GM23338 (cell line): ENCODE measurements around the gene MAP1B. TPM values are rescaled to one million over a fixed set of nuclear protein-coding genes. Genes with fewer than 3 reads are reported as not detected.

Experiments
- ATAC-seq: fragments of 200-7000 bp; cut with Tn5 transposase; 3 replicates; pipeline ENCODE4 v1.9.1; 2020
- DNase-seq: peaks from one replicate; pipeline ENCODE4 v3.0.0-alpha.2; 2015; ENCODE audit warnings: low spot score
- H2AFZ ChIP-seq: fragments of 200-600 bp; sonication (generic); 2 replicates; pipeline ENCODE4 v1.8.0; 2016; ENCODE audit warnings: antibody characterized with exemption, mild to moderate bottlenecking, moderate library complexity
- H3F3A ChIP-seq: fragments of 200-600 bp; sonication (generic); replicated peaks from 2 replicates; pipeline ENCODE4 v1.8.0; 2017; ENCODE audit warnings: antibody characterized with exemption, mixed run types, low read depth
- H3K27ac ChIP-seq: fragments of 200-600 bp; sonication (generic); 2 replicates; pipeline ENCODE4 v1.6.1; 2016; ENCODE audit warnings: low read depth
- H3K27me3 ChIP-seq: fragments of 200-600 bp; sonication (generic); 2 replicates; pipeline ENCODE4 v1.8.0; 2016; ENCODE audit warnings: mild to moderate bottlenecking, mixed run types, moderate library complexity; ENCODE audit not compliant: insufficient read depth
- H3K36me3 ChIP-seq: fragments of 200-600 bp; sonication (generic); 2 replicates; pipeline ENCODE4 v1.8.0; 2016; ENCODE audit warnings: mild to moderate bottlenecking; ENCODE audit not compliant: insufficient read depth
- H3K4me1 ChIP-seq: fragments of 200-600 bp; sonication (generic); 2 replicates; pipeline ENCODE4 v1.8.0; 2016; ENCODE audit warnings: mild to moderate bottlenecking, moderate library complexity; ENCODE audit not compliant: insufficient read depth
- H3K4me2 ChIP-seq: fragments of 200-600 bp; sonication (generic); 2 replicates; pipeline ENCODE4 v1.7.1; 2017; ENCODE audit warnings: mixed run types
- H3K4me3 ChIP-seq: fragments of 200-600 bp; sonication (generic); 2 replicates; pipeline ENCODE4 v1.6.1; 2016; ENCODE audit warnings: mixed run types
- H3K79me2 ChIP-seq: fragments of 200-600 bp; sonication (generic); replicated peaks from 2 replicates; pipeline ENCODE4 v1.8.0; 2017; ENCODE audit warnings: mild to moderate bottlenecking; ENCODE audit not compliant: insufficient read depth
- H3K9me2 ChIP-seq: fragments of 200-600 bp; sonication (generic); 2 replicates; pipeline ENCODE4 v1.8.0; 2017; ENCODE audit not compliant: insufficient read depth
- H4K20me1 ChIP-seq: fragments of 200-600 bp; sonication (generic); replicated peaks from 2 replicates; pipeline ENCODE4 v1.8.0; 2017; ENCODE audit warnings: mild to moderate bottlenecking; ENCODE audit not compliant: insufficient read depth
- H3K27ac Mint-ChIP-seq: 2 replicates; pipeline ENCODE4 v1.8.0; 2020; ENCODE audit warnings: inconsistent platforms, mild to moderate bottlenecking, moderate library complexity, mixed read lengths
- H3K27me3 Mint-ChIP-seq: 3 replicates; pipeline ENCODE4 v1.8.0; 2022; ENCODE audit warnings: low read depth, mild to moderate bottlenecking, moderate library complexity, mixed read lengths, inconsistent platforms; ENCODE audit not compliant: insufficient read depth, poor library complexity
- H3K36me3 Mint-ChIP-seq: 3 replicates; pipeline ENCODE4 v1.8.0; 2021; ENCODE audit warnings: low read depth, mild to moderate bottlenecking, inconsistent platforms, moderate library complexity, mixed read lengths
- H3K4me1 Mint-ChIP-seq: 3 replicates; pipeline ENCODE4 v1.8.0; 2020; ENCODE audit warnings: mild to moderate bottlenecking, inconsistent platforms, mixed read lengths
- H3K4me3 Mint-ChIP-seq: 3 replicates; pipeline ENCODE4 v1.8.0; 2021; ENCODE audit warnings: moderate library complexity, mild to moderate bottlenecking, inconsistent platforms, mixed read lengths
- H3K9me3 Mint-ChIP-seq: 3 replicates; pipeline ENCODE4 v1.8.0; 2020; ENCODE audit warnings: moderate library complexity, mild to moderate bottlenecking, inconsistent platforms, mixed read lengths
- CREB1 ChIP-seq: fragments of 250-450 bp; sonication (Bioruptor Pico); IDR thresholded peaks from 2 replicates; pipeline ENCODE4 v1.5.0; 2020; ENCODE audit warnings: low read depth, mild to moderate bottlenecking, moderate library complexity
- CTCF ChIP-seq, 2 experiments: fragments of 200-600 bp in 1 of 2; sonication (generic) in 1 of 2; conservative IDR thresholded peaks; 2 replicates each; pipeline versions ENCODE4 v1.5.1 to v1.6.1; 2016 to 2017; ENCODE audit warnings: antibody characterized with exemption in 2 of 2, low read depth in 2 of 2, mild to moderate bottlenecking in 2 of 2, moderate library complexity in 1 of 2
- ETS1 ChIP-seq: IDR thresholded peaks from 2 replicates; pipeline ENCODE4 v1.6.1; 2016; ENCODE audit warnings: antibody characterized with exemption
- EZH2 ChIP-seq: fragments of 200-600 bp; sonication (generic); IDR thresholded peaks from one replicate; pipeline ENCODE4 v1.8.0; 2017; ENCODE audit warnings: antibody characterized with exemption, mild to moderate bottlenecking, low read depth; ENCODE audit not compliant: unreplicated experiment
- EZH2phosphoT487 ChIP-seq: fragments of 200-600 bp; sonication (generic); IDR thresholded peaks from one replicate; pipeline ENCODE4 v1.8.1; 2018; ENCODE audit warnings: antibody characterized with exemption; ENCODE audit not compliant: unreplicated experiment
- JUNB ChIP-seq: IDR thresholded peaks from one replicate; pipeline ENCODE4 v1.6.1; 2016; ENCODE audit warnings: antibody characterized with exemption; ENCODE audit not compliant: unreplicated experiment
- NANOG ChIP-seq: IDR thresholded peaks from 2 replicates; pipeline ENCODE4 v1.6.1; 2016; ENCODE audit warnings: antibody characterized with exemption, borderline replicate concordance
- POLR2AphosphoS5 ChIP-seq: IDR thresholded peaks from 2 replicates; pipeline ENCODE4 v1.6.1; 2016; ENCODE audit warnings: antibody characterized with exemption, low read depth
- REST ChIP-seq: IDR thresholded peaks from one replicate; pipeline ENCODE4 v1.6.1; 2018; ENCODE audit warnings: antibody characterized with exemption; ENCODE audit not compliant: unreplicated experiment
- STAT1 ChIP-seq: IDR thresholded peaks from one replicate; pipeline ENCODE4 v1.6.1; 2016; ENCODE audit warnings: antibody characterized with exemption; ENCODE audit not compliant: unreplicated experiment
- ZNF114 ChIP-seq: fragments of 250-450 bp; sonication (Bioruptor Pico); IDR thresholded peaks from 2 replicates; pipeline ENCODE4 v1.5.0; 2020; ENCODE audit warnings: mild to moderate bottlenecking, moderate library complexity
- ZNF331 ChIP-seq: fragments of 250-450 bp; sonication (Bioruptor Pico); IDR thresholded peaks from 2 replicates; pipeline ENCODE4 v1.5.0; 2020; ENCODE audit warnings: low read depth, mild to moderate bottlenecking, moderate library complexity
- polyA plus RNA-seq: library from polyadenylated mRNA; unstranded; fragments of >200 nt; fragmentation: Nextera tagmentation; extraction: Ambion mirVana; gene quantifications from 2 replicates; pipeline ENCODE4 v1.2.1, GENCODE V29; 2016
- total RNA-seq: library from RNA; depleted of rRNA; stranded (reverse); fragments of >200 nt; shearing (Covaris generic); gene quantifications from 2 replicates; pipeline ENCODE4 v1.2.3, GENCODE V29; 2014
- TF ChIP-seq, protein P1 (sequence below): fragments of 250-450 bp; sonication (Bioruptor Pico); IDR thresholded peaks from 2 replicates; pipeline ENCODE4 v1.5.0; 2020; ENCODE audit warnings: mild to moderate bottlenecking, moderate library complexity

MAP1B gene
- total and polyA plus RNA-seq, 2 experiments from 2014 or later = 148 to 263 TPM

DNA sequence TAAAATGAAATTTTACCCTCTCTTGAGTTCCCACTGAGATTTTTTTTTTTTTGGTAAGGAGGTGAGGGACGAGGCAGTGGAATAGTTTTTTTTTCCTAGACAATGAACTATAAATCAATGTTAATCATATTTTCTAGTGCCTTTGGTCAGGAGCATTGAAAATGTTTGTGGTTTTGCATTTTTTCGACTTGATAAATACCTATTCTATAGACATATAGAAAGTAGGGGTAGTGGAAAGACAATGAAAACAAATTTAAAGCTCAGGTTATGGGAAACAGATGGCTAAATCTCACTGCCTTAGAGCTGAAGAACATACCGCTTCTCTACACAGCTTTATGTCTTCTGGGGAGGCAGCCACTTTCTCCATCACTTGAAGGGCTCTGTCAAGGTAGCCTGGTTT, 118.5 kb downstream of the MAP1B start:
- Mint-ChIP-seq H3K36me3 (peaks cover 61% of the 10 kb centered on the region), H3K4me1 (peaks cover 2% of the 10 kb centered on the region; the same call in 1 of the 3 replicates), H3K4me3 (no peak overlapping the region), H3K9me3 (no peaks in the 10 kb centered on the region), H3K27ac (no peak overlapping the region), H3K27me3 (no peaks in the 10 kb centered on the region)
- H3K27me3 ChIP-seq = no peaks in the 10 kb centered on the region
- no peak overlapping the region for H3K27ac ChIP-seq
- ATAC-seq (no peak), DNase-seq (no peak)
- TF ChIP-seq EZH2phosphoT487 (no peak), JUNB (no peak), CREB1 (CRISPR knock-in tag) (no peak), REST (no peak), CTCF (conservative IDR thresholded peaks at IDR 0.05; ENCODE audit: low read depth in 2 of 2) (no peak), POLR2AphosphoS5 (no peak), STAT1 (no peak), NANOG (no peak), ETS1 (no peak), ZNF114 (no peak), ZNF331 (CRISPR knock-in tag) (no peak), EZH2 (no peak)
- TF ChIP-seq, protein P1, sequence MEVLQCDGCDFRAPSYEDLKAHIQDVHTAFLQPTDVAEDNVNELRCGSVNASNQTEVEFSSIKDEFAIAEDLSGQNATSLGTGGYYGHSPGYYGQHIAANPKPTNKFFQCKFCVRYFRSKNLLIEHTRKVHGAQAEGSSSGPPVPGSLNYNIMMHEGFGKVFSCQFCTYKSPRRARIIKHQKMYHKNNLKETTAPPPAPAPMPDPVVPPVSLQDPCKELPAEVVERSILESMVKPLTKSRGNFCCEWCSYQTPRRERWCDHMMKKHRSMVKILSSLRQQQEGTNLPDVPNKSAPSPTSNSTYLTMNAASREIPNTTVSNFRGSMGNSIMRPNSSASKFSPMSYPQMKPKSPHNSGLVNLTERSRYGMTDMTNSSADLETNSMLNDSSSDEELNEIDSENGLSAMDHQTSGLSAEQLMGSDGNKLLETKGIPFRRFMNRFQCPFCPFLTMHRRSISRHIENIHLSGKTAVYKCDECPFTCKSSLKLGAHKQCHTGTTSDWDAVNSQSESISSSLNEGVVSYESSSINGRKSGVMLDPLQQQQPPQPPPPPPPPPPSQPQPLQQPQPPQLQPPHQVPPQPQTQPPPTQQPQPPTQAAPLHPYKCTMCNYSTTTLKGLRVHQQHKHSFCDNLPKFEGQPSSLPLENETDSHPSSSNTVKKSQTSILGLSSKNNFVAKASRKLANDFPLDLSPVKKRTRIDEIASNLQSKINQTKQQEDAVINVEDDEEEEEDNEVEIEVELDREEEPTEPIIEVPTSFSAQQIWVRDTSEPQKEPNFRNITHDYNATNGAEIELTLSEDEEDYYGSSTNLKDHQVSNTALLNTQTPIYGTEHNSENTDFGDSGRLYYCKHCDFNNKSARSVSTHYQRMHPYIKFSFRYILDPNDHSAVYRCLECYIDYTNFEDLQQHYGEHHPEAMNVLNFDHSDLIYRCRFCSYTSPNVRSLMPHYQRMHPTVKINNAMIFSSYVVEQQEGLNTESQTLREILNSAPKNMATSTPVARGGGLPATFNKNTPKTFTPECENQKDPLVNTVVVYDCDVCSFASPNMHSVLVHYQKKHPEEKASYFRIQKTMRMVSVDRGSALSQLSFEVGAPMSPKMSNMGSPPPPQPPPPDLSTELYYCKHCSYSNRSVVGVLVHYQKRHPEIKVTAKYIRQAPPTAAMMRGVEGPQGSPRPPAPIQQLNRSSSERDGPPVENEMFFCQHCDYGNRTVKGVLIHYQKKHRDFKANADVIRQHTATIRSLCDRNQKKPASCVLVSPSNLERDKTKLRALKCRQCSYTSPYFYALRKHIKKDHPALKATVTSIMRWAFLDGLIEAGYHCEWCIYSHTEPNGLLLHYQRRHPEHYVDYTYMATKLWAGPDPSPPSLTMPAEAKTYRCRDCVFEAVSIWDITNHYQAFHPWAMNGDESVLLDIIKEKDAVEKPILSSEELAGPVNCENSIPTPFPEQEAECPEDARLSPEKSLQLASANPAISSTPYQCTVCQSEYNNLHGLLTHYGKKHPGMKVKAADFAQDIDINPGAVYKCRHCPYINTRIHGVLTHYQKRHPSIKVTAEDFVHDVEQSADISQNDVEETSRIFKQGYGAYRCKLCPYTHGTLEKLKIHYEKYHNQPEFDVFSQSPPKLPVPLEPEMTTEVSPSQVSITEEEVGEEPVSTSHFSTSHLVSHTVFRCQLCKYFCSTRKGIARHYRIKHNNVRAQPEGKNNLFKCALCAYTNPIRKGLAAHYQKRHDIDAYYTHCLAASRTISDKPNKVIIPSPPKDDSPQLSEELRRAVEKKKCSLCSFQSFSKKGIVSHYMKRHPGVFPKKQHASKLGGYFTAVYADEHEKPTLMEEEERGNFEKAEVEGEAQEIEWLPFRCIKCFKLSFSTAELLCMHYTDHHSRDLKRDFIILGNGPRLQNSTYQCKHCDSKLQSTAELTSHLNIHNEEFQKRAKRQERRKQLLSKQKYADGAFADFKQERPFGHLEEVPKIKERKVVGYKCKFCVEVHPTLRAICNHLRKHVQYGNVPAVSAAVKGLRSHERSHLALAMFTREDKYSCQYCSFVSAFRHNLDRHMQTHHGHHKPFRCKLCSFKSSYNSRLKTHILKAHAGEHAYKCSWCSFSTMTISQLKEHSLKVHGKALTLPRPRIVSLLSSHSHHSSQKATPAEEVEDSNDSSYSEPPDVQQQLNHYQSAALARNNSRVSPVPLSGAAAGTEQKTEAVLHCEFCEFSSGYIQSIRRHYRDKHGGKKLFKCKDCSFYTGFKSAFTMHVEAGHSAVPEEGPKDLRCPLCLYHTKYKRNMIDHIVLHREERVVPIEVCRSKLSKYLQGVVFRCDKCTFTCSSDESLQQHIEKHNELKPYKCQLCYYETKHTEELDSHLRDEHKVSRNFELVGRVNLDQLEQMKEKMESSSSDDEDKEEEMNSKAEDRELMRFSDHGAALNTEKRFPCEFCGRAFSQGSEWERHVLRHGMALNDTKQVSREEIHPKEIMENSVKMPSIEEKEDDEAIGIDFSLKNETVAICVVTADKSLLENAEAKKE (CRISPR knock-in tag) = no peak
- H3F3A ChIP-seq = no peaks in the 10 kb centered on the region
- peaks cover 40% of the 10 kb centered on the region for H3K36me3 ChIP-seq
- H2AFZ ChIP-seq = no peak overlapping the region
- H3K4me1 ChIP-seq = no peaks in the 10 kb centered on the region
- H3K9me2 ChIP-seq = no peaks in the 10 kb centered on the region
- no peaks in the 10 kb centered on the region for H4K20me1 ChIP-seq
- 0 out of 2 replicates have a peak, but pooled peaks cover 3% of the 10 kb centered on the region for H3K79me2 ChIP-seq
- no peak overlapping the region for H3K4me3 ChIP-seq
- no peak overlapping the region for H3K4me2 ChIP-seq
